Kidney capillary endothelial cell (primary cell): ENCODE data around the gene PSMD2.

Experiments
- DNase-seq: peaks from one replicate; pipeline ENCODE4 v3.0.0-alpha.2; 2018; ENCODE audit warnings: low spot score

Gene PSMD2

GRCh38 chr3:184317201-184317600, 18.2 kb downstream of the PSMD2 start:
- no peak for DNase-seq

- DNase-seq: no peak
These were observed 21.0 kb downstream of the PSMD2 start for GRCh38 chr3:184320104-184320445.

- DNase-seq: no peak
These were observed 22.6 kb downstream of the PSMD2 start for GRCh38 chr3:184321666-184322065.

- DNase-seq: no peak
These were observed 23.9 kb downstream of the PSMD2 start for GRCh38 chr3:184322731-184323487.

GRCh38 chr3:184323696-184324095, 24.7 kb downstream of the PSMD2 start:
- DNase-seq: no peak

- no peak for DNase-seq
These were observed 26.2 kb downstream of the PSMD2 start for GRCh38 chr3:184325269-184325668.

GRCh38 chr3:184325715-184326369, 26.8 kb downstream of the PSMD2 start:
- no peak for DNase-seq

- no peak for DNase-seq
These were observed 28.1 kb downstream of the PSMD2 start for GRCh38 chr3:184327171-184327570.

- no peak for DNase-seq
These were observed 29.5 kb downstream of the PSMD2 start for GRCh38 chr3:184328516-184328915.

- peak; percentile 95 for DNase-seq
These were observed 33.5 kb downstream of the PSMD2 start for GRCh38 chr3:184332370-184333090.

- DNase-seq: no peak
These were observed 34.1 kb downstream of the PSMD2 start for GRCh38 chr3:184333190-184333589.

- no peak for DNase-seq
These were observed 34.7 kb downstream of the PSMD2 start for GRCh38 chr3:184333700-184334099.

GRCh38 chr3:184334470-184335158, 35.6 kb downstream of the PSMD2 start:
- peak; percentile 93 for DNase-seq

- no peak for DNase-seq
These were observed 36.2 kb downstream of the PSMD2 start for GRCh38 chr3:184335291-184335660.

GRCh38 chr3:184335661-184336546, 36.9 kb downstream of the PSMD2 start:
- DNase-seq: peak; percentile 66

GRCh38 chr3:184336547-184337398, 37.7 kb downstream of the PSMD2 start:
- DNase-seq: peak; percentile 64

GRCh38 chr3:184337399-184337714, 38.3 kb downstream of the PSMD2 start, which contains the start of gene FAM131A:
Gene FAM131A, plus strand, starts transcription at chr3:184337600. Its CDS starts 31 bp downstream, at chr3:184337631.
- no peak for DNase-seq

- no peak for DNase-seq
These were observed 38.9 kb downstream of the PSMD2 start for GRCh38 chr3:184337981-184338380.

- peak; percentile 91 for DNase-seq
These were observed 39.5 kb downstream of the PSMD2 start for GRCh38 chr3:184338511-184338945.

- no peak for DNase-seq
These were observed 40.0 kb downstream of the PSMD2 start for GRCh38 chr3:184339001-184339400.
